ENCODE measurements around the gene TMEM269.
"Not testable (repeated sequence)": the region's sequence is repeated elsewhere in the genome, so short reads cannot be mapped to it uniquely, and the experiment has no call there.

TMEM269 gene

GRCh38 chr1:42748021-42748420 is 36.8 kb upstream of the TMEM269 start:
- DNase-seq = no peak

DNA sequence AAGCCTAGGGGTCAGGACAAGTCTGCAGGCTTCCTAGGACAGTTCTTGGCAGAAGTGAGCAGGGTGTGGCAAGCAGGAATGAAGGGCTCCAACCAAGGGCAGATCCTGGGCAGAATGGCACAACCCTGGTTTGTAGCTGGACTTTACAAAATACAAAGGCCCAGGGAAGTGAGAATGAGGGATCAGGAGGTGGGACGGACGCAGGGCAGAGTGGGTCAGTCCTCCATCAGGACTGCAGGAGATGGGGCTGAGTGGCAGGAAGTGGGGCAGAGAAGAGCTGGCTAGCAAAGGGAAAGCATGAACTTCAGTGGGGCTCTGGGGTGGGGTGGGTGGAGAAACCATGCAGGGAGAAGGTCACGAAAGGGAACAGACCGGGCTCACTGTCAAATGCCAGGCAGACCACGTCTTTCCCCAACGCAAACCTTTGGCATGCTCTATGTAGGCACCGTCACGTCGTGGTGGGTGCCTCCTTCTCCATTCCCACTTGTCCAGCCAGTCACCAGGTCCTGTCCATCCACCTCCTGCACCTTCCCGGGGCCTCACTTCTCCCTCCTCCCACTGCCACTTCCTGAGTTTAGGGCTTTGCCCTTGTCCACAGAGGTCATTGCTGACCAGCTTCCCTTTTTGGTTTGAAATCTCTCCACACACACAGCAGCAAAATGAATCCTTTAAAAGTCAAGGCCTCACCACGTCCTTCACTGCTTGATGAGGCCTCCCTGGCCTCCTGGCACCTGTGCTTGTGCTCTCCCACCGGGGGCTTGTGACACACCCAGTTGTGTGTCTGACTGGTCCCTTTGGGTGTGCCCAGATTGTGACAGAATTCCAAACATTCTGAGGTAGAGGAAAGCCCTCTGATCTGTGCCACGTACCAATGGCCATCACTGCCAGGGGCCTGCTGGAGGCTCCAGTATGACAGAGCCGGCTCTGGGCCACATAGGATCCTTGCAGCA is 36.1 kb upstream of the TMEM269 start:
- no peak for DNase-seq

DNA sequence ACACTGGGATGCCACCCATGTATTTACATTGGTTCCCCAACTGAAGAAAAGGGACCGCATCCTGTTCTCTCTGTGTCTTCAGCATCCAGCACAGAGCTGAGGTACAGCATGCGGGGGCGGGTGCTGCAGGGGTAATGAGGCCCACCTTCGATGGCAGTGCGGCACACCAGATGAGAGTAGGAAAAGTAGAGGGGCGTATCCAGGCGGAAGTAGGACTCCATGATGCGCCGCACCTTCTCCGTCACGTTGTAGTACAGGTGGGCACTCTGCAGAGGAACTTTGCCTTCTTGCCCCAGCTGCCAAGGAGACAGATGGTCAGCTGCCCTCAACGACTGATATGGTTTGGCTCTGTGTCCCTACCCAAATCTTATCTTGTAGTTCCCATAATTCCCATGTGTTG is 34.8 kb upstream of the TMEM269 start:
- no peak for DNase-seq

DNA sequence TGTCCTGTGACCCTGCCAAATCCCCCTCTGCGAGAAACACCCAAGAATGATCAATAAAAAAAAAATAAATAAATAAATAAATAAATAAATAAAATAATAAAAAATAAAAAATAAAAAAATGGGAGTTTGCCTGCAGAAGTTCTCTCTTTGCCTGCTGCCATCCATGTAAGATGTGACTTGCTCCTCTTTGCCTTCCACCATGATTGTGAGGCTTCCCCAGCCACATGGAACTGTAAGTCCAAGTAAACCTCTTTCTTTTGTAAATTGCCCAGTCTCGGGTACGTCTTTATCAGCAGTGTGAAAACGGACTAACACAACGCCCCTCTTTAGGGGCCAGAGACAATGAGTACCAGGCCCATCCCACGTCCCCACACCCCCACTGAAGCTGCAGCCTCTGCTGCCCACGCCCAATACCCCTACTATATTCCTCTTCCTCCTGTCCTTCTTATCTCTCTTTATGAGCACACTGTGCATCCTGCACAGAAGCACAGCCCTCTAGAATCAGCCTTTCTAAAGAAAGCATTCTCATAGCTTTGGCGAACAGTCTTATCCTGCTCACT is 33.2 kb upstream of the TMEM269 start:
- DNase-seq = not testable (repeated sequence)

- DNase-seq = no peak
Observed at GRCh38 chr1:42752284-42752683, 32.5 kb upstream of the TMEM269 start.

- DNase-seq = no peak
Observed at GRCh38 chr1:42753070-42753469, 31.7 kb upstream of the TMEM269 start.

DNA sequence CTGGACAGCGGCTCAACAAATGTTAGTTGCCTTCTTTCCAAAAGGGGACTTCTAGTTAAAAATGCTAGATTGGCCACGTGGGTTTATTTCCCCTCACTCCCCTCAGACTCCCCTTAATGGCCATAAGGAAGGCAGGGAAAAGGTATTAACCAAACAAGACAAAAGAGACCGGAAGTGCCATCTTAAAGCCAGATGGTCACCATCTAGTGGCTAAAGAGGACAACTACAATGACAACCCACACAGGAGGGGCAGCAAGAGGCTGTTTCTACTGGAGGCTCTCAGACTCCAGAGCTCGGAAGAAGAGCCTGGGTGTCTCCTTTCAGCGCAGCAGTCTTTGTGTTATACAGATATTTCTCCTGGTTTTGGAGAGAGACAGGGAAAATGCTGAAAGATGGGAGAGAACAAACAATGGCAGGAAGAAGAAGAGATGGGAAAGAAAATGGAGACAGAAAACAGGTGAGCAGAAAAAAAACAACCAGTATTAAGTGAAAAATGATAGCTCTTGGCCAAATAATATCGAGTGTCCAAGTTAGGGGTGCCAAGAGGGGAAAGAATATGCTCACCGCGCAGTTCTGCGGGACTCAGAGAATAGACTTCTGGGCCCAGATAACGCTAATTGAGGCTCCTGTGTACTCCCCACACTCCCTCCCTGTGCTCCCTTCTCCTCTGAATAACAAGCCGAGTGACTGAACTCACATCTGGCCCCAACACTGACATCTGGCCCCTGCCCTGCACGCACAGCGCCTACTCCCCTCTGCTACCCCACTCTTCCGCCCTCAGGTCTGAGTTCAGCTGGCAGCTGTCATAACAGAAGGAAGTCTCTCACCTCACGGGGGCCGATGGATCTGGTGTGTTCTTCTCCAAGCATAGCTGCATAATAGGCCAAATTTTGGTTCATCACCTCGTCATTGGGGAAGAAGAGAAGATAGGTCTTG is 27.6 kb upstream of the TMEM269 start:
- no peak for DNase-seq

GRCh38 chr1:42757892-42758275 is 26.9 kb upstream of the TMEM269 start:
- no peak for DNase-seq

GRCh38 chr1:42758641-42759040 is 26.1 kb upstream of the TMEM269 start:
- no peak for DNase-seq

- no peak for DNase-seq
Observed at GRCh38 chr1:42759114-42759513, 25.7 kb upstream of the TMEM269 start.

DNA sequence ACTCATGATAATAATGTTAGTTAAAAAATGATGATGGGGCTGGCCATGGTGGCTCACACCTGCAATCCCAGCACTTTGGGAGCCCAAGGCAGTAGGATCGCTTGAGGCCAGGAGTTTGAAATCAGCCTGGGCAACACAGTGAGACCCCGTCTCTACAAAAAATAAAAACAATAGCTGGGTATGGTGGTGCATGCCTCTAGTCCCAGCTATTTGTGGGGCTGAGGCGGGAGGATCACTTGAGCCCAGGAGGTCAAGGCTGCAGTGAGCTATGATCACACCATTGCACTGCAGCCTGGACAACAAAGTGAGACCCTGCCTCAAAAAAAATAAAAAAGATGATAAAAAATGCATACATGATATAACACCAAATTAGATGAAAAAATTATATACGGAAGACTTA is 23.2 kb upstream of the TMEM269 start:
- no peak for DNase-seq

DNA sequence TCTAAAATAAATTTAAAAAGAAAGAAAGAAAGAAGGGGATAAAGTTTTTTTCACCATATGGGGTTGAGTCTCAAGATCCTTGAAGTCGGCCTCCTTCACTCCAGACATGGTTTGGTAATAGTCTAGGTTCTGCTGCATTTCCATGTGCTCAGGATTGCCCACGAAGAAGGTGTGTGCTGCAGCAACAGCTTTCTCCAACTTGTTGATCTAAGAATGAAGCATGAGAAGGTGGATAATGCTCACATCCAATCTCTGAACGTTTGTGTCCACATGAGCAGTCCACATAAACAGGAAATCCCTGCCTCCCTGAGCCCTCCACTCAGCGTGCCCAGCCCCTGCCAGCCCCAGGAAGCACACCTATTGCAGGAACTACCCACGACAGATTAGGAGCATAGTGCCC is 22.5 kb upstream of the TMEM269 start:
- no peak for DNase-seq

DNA sequence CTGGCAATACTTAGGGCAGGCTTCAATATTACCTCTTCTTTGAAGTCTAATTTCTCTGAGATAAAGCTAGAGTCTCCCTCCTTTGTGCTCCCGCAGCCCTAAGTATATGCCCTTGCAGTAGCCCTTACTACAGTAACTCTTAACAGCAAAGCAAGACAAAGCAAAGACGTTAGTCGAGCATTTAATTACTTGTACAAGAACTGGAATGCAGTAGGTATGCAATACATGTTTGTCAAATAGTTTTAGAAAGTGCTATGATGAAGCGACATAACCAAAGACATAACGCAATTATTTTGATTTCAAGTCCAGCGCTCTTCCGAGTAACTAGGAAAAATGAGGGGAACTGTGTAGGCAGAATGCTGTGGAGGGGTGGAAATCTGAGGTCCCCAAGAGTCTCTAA is 19.5 kb upstream of the TMEM269 start:
- no peak for DNase-seq

- peak in 9 of 14 donors; percentile 26 to 63 (median 57) for DNase-seq
Observed at GRCh38 chr1:42765832-42766740, 18.7 kb upstream of the TMEM269 start.

DNA sequence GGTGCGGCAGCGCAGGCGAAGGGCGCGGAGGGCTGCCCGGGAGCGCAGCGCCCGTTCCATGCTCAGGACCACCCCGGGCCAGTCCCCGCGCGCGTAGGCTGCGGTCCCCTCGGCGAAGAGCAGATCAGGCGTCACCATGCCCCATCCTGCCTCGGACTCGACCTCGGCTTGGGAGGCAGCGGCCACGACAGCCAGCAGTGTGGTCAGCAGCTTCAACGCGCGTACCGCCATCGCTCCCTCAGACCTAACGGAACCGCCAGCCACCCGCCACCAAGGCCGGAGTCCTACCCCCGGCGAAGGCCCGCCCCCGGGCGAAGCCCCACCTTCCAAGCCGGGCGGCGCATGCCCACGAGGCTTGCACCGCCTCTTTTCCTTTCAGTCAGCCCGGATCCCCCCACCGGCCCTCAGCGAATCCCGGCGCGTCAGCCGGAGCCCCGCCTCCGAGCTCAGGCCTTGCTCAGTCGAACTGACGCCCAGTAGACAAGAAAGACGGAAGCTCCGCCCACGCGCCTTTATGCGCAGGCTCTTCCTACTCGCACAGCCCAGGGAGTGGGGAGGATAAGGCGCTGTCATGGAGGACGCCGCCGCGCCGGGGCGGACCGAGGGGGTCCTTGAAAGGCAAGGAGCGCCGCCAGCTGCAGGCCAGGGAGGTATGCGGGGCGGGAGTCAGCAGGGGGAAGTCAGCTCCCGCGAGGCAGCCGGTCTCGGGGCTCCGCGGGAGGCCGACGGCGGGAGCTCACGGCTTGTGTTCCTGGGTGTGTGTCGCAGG is 17.9 kb upstream of the TMEM269 start, which contains the start of the genes C1orf50 and P3H1:
C1orf50 (plus strand) TSS at position 509 of the 769 bp plus-strand sequence; CDS start at position 572, 63 bp downstream.
P3H1 (minus strand) TSS at position 288 of the 769 bp plus-strand sequence; CDS start at position 231, 57 bp downstream.
- peak; percentile 85 to 100 (median 98) for DNase-seq

DNA sequence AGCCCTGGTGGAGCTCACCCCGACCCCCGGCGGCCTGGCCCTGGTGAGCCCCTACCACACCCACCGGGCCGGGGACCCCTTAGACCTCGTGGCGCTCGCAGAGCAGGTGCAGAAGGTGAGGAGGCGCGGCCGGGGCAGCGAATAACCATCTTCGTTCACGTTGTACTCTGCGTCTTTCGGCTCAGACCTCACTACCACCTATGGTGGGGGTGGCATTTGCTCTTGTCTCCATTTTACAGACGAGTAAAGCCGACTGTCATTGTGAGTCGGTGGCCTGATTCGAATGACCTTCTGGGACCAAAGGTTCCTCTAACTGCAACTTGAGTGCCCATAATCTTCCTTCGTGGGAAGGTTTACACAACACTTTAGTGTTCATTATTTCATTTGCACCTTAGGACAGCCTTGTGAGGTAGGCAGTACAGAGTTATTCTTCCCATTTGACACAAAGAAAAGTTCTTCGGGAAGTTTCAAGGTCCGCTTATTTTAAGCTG is 17.2 kb upstream of the TMEM269 start:
- peak in 1 of 14 donors; percentile 35 for DNase-seq

DNA sequence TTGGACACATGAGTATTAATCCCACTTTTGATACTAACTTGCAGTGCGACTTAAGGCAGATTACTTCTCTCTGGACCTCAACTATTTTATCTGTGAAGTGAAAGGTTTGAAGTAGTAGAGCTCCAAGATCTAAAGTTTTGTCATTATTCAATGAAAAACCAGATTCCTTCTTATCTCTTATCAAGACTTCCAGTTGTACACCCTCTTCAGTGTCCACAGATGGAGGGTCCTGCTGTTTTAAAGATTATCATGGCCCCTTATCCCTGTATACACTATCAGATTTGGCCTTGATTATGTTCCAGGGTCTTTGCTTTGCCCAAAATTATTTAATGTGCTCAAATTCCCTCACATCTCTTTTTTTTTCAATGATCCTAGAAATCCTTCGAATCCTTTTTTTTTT is 16.6 kb upstream of the TMEM269 start:
- no peak for DNase-seq

DNA sequence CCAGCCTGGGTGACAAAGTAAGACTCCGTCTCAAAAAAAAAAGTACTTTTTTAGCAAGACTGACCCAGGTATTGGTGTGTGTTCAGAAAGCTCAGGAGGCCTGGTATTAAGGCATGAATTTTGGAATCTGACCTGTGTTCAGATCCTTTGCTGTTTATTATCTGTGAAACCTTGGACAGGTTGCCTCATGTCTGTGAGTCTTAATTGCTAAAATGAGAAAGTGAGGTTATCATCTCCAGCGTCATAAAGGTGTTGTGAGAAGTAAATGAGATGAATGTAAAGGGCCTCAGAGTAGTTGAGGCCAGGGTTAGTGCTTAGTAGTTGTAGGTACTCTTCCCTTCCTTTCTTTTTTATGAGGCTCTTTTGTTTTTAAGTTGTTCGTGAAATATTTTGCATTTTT is 15.0 kb upstream of the TMEM269 start:
- DNase-seq = no peak

- no peak for DNase-seq
Observed at GRCh38 chr1:42773420-42773819, 11.4 kb upstream of the TMEM269 start.

GRCh38 chr1:42774928-42775526 is 9.8 kb upstream of the TMEM269 start:
- DNase-seq = no peak

Measured in C1 segment of cervical spinal cord (tissue), 14 donors.